Stimulated activated CD4-positive, alpha-beta T cell treated with anti-CD3 and anti-CD28 coated beads, Interleukin-2, amount 100 ng/mL, for 24 hours (primary cell): Measurements from ENCODE around the gene LRRC45.

Experiments
- DNase-seq, 2 donors: peaks; one replicate each; pipeline ENCODE4 v3.0.0-alpha.2; 2020

Gene LRRC45

GRCh38 chr17:82008258-82008940 lies 14.7 kb upstream of the LRRC45 start:
- DNase-seq: no peak

GRCh38 chr17:82008941-82009405 lies 14.1 kb upstream of the LRRC45 start:
- DNase-seq: no peak

GRCh38 chr17:82009413-82009812 lies 13.7 kb upstream of the LRRC45 start:
- no peak for DNase-seq

- DNase-seq: no peak
These were observed 12.3 kb upstream of the LRRC45 start for GRCh38 chr17:82010575-82011525.

- DNase-seq: no peak
These were observed 11.4 kb upstream of the LRRC45 start for GRCh38 chr17:82011617-82012187.

GRCh38 chr17:82012261-82012639 lies 10.9 kb upstream of the LRRC45 start:
- no peak for DNase-seq

GRCh38 chr17:82012640-82013295 lies 10.3 kb upstream of the LRRC45 start:
- no peak for DNase-seq

GRCh38 chr17:82013341-82013740 lies 9.8 kb upstream of the LRRC45 start:
- DNase-seq: no peak

- DNase-seq: no peak
These were observed 9.3 kb upstream of the LRRC45 start for GRCh38 chr17:82013772-82014321.

- DNase-seq: no peak
These were observed 8.7 kb upstream of the LRRC45 start for GRCh38 chr17:82014432-82014831.

- no peak for DNase-seq
These were observed 8.2 kb upstream of the LRRC45 start for GRCh38 chr17:82014971-82015310.

GRCh38 chr17:82015311-82015971 lies 7.7 kb upstream of the LRRC45 start:
- no peak for DNase-seq

GRCh38 chr17:82016061-82016874 lies 6.8 kb upstream of the LRRC45 start:
- no peak for DNase-seq

- no peak for DNase-seq
These were observed 6.1 kb upstream of the LRRC45 start for GRCh38 chr17:82016875-82017459.

- no peak for DNase-seq
These were observed 5.4 kb upstream of the LRRC45 start for GRCh38 chr17:82017612-82018151.

- no peak for DNase-seq
These were observed 4.7 kb upstream of the LRRC45 start for GRCh38 chr17:82018152-82018988.

GRCh38 chr17:82018989-82019689 lies 4.0 kb upstream of the LRRC45 start:
- no peak for DNase-seq

GRCh38 chr17:82019690-82020571 lies 3.2 kb upstream of the LRRC45 start:
- DNase-seq: peak; percentile 75 to 84
